GM21528 (cell line): ENCODE measurements around the gene CYP51A1.
"Not testable (repeated sequence)": the region's sequence is repeated elsewhere in the genome, so short reads cannot be mapped to it uniquely, and the experiment has no call there.

Source experiments
- ATAC-seq: cut with Tn5 transposase; IDR thresholded peaks from one replicate; pipeline ENCODE4 v1.9.1; 2021; ENCODE audit warnings: mild to moderate bottlenecking, moderate library complexity; ENCODE audit not compliant: unreplicated experiment, low FRiP score

CYP51A1 gene

GRCh38 chr7:92131764-92132330, 2.4 kb downstream of the CYP51A1 start:
- no peak for ATAC-seq

DNA sequence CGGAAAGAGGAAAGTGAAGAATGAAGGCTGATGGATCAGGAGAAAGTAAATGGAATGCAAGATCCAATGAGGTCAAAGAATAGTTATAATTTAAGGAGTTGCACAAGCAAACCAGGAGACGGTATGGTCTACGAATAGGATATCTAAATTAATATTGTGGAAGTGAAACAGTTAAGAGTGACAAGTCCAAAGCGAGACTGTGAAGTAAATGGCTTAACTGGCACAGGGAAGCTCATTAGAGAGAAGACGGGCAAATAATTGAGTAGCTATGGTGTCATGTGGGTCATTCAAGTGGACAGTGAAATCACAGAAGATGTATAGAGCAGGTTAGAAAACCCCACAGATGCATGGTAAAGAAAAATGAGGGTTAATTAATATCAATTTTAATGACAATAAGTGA, 3.2 kb downstream of the CYP51A1 start:
- no peak for ATAC-seq

DNA sequence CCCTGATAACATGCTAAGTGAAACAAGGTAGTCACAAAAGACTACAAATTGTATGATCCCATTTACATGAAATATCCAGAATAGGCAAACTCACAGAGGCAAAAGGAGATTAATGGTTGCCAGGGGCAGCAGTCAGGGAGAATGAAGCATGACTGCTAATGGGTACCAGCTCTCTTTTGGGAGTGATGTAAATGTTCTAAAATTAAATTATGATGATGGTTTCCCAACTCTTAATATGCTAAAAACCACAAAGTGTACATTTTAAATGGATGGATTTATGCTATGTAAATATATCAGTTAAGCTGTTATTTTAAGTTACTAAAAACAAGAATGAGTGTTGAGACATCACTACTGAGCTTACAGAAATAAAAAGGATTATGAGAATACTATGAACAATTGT, 12.6 kb downstream of the CYP51A1 start:
- no peak for ATAC-seq

GRCh38 chr7:92119213-92119759, 15.0 kb downstream of the CYP51A1 start:
- ATAC-seq: no peak

DNA sequence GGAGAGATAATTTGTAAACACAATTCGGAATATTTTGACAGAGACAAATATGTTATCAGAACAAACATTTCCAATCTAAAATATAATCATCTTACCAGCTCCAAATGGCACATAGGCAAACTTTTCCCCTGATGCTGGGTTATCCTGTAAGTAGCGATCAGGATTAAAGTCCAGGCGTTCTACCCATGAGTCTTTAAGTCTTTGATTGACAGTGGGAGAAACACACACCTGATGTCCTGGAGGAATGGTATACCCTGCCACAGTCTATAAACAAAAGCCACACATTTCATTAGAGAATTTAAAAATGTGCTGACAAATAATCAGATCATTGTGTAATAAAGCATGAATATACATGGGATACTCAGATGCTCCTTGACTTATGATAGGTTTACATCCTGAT, 17.3 kb downstream of the CYP51A1 start:
- ATAC-seq: no peak

DNA sequence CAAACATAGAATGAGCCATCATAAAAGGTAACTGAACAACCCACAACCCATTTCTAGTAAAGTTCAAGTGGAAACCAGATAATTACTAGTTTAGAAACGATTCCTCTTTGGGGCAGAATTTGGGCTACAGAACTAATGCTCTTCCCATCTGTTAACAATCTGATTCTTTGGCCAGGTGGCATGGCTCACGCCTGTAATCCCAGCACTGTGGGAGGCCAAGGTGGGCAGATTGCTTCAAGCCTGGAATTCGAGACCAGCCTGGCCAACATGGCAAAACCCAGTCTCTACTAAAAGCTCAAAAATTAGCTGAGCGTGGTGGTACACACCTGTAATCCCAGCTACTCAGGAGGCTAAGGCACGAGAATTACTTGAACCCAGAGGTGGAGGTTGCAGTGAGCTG, 18.5 kb downstream of the CYP51A1 start:
- no peak for ATAC-seq

- ATAC-seq: no peak
Observed at GRCh38 chr7:92110857-92111256, 23.4 kb downstream of the CYP51A1 start.

DNA sequence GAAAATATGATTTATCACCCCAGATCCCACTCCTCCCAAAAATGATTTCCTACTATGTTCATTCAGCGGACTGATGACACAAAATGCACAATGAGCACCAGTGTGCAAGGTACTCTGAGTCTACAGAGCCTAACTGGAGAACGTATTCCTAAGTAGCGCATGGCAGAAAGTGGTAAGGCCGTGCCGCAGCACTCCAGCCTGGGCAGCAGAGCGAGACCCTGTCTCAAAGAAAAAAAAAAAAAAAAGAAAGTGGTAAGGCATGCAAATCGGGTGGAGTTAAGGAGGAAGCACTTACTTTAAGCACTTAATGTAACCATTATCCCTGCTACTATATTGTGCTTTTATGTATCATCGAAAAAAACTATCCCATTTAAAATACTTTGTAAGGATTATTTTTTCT, 25.5 kb downstream of the CYP51A1 start:
- ATAC-seq: no peak

- not testable (repeated sequence) for ATAC-seq
Observed at GRCh38 chr7:92102862-92103261, 31.4 kb downstream of the CYP51A1 start.

DNA sequence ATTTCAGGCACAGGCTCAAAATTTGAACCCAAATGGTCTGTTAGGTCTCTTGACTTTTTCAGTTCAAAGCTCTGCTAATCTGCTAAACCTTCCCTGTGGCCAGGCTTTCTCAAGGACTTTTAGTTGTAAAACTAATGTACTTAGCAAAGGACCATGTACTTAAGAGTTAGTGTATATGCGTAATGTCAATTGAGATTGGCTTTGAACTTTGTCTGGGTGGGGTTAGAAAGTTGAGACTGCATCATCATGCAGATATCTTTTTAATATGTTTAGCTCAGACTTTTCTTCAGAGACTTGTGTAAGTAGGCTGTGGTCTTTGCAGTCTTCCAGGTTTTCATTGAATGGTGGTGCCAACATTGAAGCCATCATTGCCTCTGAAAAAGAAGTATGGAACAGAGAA, 33.7 kb downstream of the CYP51A1 start:
- no peak for ATAC-seq

DNA sequence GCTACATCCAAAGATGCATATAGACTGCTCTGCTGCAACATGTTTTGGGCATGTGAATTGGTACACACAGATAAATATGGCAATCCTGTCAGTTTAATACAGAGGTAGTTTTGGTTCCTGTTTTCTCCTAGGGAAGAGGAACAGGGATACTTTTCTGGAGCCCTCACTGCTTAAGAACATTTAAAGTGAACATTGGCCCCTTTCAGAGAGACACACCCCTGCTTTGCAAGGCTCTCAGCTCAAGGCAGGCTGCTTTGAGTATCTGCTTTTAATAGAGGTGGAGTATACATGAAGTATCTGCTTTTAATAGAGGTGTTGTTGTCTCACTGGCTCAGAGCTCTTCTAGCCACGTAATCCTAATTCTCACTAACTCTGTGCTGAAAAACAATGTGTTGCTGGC, 38.9 kb downstream of the CYP51A1 start:
- ATAC-seq: no peak

DNA sequence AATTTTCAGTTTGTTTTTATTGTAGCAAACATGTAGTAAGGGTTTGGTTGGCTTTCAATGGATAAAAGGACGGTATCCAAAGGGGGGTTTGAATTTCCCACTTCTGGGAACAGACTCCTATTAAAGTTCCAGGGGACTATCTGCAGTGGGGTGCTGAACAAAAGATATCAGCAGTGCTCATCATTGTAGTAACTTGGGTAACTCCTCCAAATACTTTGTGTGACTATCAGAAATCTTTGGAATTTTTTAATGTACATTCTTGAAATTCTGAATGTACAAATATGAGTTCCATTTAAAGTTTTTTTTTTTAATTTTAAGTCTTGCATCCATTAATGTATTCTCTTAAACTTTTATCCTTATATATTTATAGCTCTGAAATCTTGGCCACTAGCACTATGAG, 42.1 kb downstream of the CYP51A1 start:
- ATAC-seq: no peak

GRCh38 chr7:92088266-92088665, 46.0 kb downstream of the CYP51A1 start:
- no peak for ATAC-seq

DNA sequence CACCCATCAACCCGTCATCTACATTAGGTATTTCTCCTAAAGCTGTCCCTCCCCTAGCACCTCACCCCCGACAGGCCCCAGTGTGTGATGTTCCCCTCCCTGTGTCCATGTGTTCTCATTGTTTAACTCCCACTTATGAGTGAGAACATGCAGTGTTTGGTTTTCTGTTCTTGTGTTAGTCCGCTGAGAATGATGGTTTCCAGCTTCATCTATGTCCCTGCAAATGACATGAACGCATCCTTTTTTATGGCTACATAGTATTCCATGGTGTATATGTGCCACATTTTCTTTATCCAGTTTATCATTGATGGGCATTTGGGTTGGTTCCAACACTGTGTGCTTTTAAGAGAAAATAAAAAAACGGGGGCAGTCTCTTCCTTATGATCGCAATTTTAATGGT, 50.4 kb downstream of the CYP51A1 start:
- not testable (repeated sequence) for ATAC-seq

DNA sequence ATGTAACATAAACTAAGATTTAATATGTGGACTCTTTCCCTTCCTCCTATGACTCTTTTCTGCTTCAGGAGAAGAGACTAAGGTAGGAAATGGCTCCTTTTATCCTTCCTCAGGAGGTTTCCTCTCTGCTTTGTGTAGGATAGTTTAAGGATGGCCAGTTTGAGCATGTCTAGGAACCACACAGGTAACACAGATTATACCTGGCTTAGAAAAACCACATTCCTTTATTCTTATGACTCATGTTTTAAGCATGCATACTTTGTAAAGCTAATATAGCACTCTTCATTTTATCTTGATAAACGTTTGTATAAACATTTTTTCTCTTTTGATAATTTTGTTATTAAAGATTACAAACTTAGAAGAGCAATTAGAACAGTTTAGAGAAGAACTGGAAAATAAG, 57.8 kb downstream of the CYP51A1 start:
- ATAC-seq: no peak

DNA sequence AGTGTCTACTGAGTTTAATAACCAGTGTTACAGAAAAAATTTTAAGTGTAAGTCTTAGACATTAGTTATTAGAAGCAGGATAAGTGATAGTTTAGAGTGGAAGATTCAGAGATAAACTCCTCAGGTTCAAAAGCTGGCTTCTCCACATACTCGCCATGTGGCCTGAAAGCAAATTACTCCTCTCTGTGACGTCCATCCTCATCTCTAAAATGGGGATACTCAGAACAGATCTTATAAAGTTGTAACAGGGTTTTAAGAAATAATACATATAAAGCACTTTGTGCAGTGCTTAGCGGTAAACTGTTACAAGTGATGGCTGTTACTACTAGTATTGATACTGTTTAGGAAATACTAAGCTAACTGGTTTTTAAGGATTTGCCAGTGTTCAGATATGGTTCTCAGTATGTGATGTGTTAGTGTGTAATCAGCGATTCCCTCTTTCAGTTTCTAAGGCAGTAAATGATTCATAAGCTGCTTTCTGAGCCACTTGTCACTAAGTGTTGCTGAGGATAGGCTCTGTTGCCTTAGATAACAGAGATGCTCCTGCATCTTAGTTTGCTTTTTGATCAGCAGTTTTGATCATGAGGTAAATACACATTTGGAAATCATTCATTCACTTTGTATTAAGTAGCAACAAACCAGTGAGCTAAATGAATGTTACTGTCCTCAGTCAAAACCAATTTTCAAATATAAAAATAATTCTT, 58.7 kb downstream of the CYP51A1 start:
- peak; percentile 87 for ATAC-seq

- no peak for ATAC-seq
Observed at GRCh38 chr7:92072708-92073107, 61.6 kb downstream of the CYP51A1 start.

GRCh38 chr7:92072121-92072520, 62.2 kb downstream of the CYP51A1 start:
- no peak for ATAC-seq

DNA sequence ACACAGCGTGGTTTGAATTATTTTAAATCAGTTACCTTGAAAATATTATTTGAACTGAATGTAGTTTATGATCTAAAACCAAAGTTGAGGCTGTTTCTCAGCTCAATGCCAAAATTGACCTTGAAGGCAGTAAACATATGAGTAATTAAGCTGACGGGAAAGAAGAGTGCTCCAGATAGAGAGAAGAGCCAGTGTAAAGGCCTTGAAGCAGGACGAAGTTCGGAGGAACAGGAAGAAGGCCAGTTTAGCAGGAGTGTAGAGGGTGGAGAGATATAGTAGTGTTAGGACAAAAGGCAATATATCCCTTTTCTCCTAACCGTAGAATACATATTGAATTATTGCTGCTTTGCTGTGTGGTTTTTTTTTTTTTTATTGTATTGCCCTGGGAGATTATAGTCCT, 63.2 kb downstream of the CYP51A1 start:
- ATAC-seq: no peak

- ATAC-seq: no peak
Observed at GRCh38 chr7:92064438-92065029, 69.7 kb downstream of the CYP51A1 start.
